Measurements from ENCODE around the gene CPA5.

DNA sequence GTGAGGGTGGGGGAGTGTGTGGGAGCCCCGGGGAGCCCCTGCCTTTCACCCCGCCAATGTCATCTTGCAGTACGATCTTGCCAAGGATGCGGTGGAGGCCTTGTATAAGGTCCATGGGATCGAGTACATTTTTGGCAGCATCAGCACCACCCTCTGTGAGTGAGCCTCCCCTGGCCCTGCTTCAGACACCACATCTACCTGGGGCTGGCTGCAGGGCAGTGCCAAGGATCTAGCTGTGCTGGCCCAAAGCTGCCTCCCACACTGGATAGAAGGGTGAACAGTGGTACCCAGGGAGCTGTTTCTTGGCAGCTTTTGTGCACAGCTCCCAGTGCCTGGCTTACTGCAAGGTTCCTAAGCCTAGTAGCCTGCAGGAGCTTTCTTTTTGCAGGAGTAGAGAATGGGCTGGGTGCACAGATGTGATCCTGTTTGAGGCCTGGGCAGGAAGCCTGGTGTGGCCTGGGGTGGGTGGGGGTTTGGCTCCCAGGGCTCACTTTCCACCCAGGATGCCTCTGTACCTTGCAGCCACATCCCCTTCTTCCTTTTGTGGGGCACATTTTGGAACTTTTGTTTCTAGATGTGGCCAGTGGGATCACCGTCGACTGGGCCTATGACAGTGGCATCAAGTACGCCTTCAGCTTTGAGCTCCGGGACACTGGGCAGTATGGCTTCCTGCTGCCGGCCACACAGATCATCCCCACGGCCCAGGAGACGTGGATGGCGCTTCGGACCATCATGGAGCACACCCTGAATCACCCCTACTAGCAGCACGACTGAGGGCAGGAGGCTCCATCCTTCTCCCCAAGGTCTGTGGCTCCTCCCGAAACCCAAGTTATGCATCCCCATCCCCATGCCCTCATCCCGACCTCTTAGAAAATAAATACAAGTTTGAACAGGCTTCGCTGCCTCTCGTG, 23.5 kb downstream of the CPA5 start:
- TF ChIP-seq, protein P1, sequence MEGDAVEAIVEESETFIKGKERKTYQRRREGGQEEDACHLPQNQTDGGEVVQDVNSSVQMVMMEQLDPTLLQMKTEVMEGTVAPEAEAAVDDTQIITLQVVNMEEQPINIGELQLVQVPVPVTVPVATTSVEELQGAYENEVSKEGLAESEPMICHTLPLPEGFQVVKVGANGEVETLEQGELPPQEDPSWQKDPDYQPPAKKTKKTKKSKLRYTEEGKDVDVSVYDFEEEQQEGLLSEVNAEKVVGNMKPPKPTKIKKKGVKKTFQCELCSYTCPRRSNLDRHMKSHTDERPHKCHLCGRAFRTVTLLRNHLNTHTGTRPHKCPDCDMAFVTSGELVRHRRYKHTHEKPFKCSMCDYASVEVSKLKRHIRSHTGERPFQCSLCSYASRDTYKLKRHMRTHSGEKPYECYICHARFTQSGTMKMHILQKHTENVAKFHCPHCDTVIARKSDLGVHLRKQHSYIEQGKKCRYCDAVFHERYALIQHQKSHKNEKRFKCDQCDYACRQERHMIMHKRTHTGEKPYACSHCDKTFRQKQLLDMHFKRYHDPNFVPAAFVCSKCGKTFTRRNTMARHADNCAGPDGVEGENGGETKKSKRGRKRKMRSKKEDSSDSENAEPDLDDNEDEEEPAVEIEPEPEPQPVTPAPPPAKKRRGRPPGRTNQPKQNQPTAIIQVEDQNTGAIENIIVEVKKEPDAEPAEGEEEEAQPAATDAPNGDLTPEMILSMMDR (IDR thresholded peaks at IDR 0.05), result no peak
- TF ChIP-seq POLR2A (IDR thresholded peaks at IDR 0.05), result no peak

Measured in body of pancreas (tissue), 4 donors.